ENCODE measurements around the gene ANGPTL2.

DNA sequence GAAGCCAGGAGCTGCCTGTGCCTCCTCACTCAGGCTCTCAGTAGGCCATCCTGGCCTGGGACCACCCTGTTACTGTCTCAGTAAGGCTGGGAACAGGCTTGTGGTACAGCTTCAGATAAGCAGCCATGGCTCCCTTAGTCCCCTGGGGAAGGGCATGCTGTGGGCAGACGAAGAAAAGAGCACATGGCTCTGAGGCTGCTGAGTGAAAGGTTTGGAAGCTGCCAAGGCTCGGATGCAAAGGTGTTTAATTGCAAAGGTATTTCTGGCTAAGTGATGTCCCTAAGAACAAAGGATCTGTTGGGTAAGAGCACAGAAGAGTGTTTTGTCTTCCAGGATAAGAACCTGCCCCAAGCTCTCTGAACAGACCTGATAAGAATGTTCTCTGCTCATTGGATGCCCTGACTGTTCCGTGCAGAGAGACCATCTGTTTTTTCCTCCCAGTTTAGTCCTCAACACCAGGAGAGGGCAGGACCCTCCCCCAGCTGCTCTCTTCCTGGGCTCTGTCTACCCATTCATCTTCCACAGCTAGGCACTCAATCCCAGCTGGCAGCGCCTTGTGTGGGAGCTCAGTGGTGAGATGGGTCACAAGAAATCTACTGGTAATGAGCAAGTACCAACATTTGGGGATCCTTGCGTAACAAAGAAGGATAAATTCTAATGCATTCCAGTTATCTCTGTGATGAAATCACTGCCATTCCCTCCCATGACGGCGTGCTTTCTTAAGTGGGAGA lies 17.7 kb downstream of the ANGPTL2 start:
- no peak for TF ChIP-seq EZH2 (IDR thresholded peaks at IDR 0.05; ENCODE audit: borderline replicate concordance, low read depth, low read length, severe bottlenecking)
- TF ChIP-seq, protein P1, sequence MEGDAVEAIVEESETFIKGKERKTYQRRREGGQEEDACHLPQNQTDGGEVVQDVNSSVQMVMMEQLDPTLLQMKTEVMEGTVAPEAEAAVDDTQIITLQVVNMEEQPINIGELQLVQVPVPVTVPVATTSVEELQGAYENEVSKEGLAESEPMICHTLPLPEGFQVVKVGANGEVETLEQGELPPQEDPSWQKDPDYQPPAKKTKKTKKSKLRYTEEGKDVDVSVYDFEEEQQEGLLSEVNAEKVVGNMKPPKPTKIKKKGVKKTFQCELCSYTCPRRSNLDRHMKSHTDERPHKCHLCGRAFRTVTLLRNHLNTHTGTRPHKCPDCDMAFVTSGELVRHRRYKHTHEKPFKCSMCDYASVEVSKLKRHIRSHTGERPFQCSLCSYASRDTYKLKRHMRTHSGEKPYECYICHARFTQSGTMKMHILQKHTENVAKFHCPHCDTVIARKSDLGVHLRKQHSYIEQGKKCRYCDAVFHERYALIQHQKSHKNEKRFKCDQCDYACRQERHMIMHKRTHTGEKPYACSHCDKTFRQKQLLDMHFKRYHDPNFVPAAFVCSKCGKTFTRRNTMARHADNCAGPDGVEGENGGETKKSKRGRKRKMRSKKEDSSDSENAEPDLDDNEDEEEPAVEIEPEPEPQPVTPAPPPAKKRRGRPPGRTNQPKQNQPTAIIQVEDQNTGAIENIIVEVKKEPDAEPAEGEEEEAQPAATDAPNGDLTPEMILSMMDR (IDR thresholded peaks at IDR 0.05; ENCODE audit: borderline replicate concordance, extremely low read depth, low read length, poor library complexity, severe bottlenecking) = no peak

Data from DND-41 (cell line).